ENCODE results near the gene VEZF1.
"Not testable (repeated sequence)": the region's sequence is repeated elsewhere in the genome, so short reads cannot be mapped to it uniquely, and the experiment has no call there.

The VEZF1 gene

DNA sequence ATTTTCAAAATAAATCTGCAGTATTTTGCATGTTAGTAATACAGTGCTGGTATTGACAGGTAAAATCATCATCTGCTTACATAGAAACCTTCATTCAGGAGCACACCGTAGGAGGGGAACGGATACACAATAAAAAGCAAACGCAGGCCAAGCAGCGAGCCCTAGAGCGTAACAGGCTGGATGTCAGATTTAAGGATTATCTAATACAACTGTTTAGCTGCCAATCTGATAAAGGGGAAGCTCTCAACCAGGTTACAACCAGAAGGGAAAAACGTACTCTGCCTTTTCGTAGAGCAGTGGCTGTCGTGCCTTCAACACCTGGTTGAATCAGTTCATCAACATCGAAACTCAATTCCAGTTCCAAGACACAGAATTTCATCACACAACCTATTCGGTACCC is 16.5 kb downstream of the VEZF1 start:
- DNase-seq, result no peak

DNA sequence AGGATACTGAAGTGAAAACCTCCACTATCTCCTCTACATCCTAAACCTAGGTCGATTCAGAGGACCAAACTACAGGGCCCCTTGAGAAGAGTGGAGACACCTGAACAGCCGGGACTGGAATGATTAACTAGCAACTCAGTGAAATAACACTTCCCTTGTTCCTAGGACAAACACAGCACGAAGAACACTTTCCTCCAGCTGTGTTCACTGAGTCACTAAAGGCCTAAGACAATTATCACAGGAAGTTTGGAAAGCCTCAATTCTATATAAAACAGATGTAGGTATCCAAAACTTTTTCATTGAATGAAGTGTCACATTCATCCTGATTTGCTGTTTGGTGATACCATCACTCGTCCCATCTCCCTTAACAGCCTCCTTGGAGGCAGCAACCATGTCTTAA is 17.3 kb downstream of the VEZF1 start:
- no peak for DNase-seq

DNA sequence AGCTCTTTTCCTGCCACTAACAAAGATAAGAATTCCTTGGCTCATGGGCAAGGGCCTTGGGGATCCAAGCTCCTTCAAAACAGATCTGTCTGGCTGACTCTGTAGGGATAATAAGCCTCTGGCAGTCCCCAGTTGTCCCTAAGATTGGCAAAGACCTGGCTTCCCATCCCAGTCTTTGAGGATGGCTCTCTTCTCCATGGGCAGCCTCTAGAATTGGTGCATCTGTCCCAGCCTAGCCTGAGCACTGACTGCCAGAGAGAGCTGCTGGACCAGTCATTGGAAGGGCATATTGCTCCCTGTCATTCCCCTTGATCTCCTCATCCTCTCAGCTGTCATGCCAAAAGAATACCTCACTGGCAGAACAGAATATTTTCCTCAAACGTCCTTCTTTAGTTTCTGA is 19.6 kb downstream of the VEZF1 start:
- no peak for DNase-seq

DNA sequence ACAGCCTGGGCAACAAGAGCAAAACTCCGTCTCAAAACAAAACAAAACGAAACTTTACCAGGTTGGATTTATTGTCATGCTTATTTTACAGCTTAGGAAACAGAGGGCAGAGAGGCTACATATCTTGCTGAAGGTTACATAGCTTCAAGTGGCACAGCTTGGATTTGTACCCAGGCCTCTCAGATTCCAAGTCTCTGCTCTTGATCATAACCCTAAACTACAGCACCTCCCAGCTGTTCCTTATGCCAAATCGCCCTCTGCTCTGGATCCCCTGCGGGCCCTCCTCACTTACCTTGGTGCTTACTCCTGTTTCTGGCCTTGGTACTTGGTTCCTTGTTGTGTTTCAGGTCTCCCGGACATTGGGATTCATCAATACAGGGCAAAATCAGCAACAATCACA is 21.2 kb downstream of the VEZF1 start:
- DNase-seq, result no peak

DNA sequence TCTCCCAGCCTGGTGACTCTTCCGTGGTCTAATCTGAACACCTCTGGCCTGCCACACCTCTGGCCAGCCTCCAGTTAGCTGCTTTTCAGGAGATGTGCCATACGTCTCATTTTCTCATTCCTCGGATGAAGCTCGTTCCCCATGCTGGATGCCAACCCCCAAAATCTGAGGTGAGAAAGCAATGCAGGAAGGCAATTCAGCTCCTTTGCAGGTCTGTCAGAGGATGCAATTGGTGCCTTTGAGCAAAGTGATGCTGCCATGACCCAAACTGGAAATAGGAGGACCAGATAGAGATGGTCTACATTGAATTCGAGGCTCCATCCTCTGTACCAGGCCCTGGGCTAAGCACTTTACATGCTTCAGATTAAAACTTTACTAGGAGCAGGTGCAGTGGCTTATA is 21.8 kb downstream of the VEZF1 start:
- no peak for DNase-seq

DNA sequence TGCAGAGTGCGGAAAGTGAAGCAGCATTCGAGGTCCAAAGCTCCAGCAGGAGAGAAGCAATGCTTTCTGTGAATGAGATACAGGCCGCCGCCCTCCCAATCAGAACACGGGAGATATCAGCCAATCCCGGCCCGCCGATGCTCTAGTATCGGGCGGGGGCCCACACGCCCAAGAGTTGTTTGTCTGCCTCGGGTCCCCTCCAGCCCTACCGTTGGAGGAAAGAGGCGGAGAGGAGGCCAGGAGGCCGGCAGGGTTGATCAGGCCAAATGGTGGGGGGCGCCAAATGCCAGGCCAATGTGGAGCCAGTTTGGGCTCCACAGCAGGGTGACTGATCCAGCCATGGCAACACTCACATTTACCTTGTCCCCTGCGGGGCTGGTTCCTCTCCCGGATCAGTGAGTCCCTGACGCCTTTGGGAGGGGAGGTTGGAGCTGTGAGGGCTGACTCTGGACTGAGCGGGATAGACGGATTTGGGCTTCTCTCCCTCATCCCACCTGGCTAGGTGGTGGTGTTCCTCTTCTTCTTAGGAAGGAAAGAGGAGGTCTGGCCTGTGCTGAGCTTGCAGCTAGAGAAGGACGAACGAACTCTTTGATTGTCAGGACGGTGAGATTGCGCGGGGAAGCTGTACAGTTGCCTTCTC is 22.4 kb downstream of the VEZF1 start:
- DNase-seq, result no peak

DNA sequence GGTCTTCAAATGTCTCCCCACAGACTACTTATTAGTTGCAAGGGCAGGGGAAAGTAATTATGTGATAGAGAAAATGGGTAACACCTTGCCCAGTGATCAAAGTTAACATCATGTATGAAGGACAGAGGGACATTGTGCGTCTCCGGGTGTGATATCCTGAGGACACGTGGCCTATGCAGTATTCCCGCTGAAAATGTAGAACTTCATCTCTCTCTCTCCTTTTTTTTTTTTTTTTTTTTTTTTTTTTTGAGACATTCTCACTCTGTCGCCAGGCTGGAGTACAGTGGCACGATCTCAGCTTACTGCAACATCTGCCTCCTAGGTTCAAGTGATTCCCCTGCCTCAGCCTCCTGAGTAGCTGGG is 24.9 kb downstream of the VEZF1 start:
- DNase-seq, result no peak

DNA sequence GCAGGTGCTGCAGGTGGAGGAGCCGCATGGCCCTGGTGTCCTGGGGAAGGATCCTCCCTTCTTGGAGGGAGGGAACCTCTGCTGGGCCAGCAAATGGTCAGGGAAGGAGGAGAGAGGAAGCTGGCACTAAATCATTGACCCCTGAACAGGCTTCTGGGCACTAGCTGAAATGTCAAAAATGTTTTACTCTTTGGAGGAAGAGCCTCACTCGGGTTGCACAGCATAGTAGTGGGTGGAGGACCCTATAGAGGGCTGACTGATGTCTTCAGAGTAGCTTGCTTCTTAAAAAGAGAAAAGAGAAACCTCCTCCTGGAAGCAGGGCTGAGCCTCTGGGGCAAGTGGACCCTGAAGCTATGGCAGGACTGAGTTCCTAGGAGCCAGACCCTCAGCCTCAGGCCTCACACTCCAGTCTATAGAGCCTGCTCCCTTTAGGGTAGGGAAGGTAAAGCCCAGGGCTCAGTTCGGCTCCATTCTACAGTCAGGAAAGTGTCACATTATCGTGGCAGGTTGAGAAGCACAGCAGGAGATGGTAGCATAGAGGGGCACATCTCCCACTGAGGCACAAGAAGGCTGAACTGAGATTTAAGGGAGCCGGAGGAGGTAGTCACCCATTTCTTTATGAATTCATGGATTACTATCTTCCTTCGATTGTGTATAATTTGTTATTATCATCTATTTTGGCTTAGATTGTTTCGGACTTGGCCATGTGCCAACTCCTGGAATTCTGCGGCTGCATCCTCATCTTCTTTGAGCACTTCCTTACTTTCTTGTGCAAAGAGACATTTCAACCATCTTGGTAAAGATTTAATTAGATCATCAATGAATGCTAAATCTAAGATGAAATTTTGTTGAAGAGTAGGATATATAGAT is 25.5 kb downstream of the VEZF1 start:
- no peak for DNase-seq

DNA sequence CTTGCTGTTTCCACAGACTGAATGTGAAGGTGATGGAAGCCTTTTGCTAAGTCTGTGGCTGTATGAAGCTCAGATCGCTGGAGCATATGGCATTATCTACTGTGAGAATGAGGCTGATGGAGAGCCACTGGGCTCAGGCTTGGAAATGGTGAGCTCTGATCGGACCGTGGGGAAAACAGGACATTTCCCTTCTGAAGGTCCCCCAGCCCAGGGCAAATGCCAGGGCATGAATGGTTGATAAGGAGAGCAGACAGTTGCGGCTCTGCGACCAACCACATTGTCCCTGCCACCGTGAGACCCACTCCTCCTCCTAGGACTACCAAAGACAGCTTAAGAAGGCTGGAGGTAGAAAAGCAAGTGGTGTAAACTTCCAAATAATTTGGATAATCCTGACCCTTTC is 28.1 kb downstream of the VEZF1 start:
- no peak for DNase-seq

DNA sequence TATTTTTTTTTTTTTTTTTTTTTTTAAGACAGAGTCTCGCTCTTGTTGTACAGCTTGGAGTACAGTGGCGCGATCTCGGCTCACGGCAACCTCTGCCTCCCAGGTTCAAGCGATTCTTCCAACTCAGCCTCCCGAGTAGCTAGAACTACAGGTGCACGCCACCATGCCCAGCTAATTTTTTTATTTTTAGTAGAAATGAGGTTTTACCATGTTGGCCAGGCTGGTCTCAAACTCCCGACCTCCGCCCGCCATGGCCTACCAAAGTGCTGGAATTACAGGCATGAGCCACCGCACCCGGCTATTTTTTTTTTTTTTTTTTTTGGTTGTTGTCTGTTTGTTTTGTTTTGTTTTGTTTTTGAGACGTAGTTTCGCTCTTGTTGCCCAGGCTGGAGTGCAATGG is 29.7 kb downstream of the VEZF1 start:
- not testable (repeated sequence) for DNase-seq

DNA sequence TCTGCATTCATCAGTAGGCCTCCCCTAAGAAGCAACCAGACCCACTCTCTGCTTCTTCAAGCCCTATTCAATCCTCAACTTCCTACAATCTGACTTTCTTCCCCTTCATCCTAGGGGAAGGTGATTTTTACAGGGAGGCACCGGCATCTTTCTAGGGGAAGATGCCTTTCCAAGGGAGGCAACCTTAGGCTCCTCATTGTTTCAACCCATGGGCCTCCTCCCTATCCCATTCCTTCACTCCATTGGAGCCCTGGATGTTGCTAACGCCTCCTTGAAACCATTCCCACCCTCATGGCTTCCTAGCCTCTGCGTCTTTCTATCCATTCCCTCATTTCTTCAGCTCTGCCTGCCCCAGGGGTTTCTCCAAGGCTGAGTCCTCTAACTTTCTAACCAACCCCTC is 30.2 kb downstream of the VEZF1 start:
- DNase-seq, result no peak

DNA sequence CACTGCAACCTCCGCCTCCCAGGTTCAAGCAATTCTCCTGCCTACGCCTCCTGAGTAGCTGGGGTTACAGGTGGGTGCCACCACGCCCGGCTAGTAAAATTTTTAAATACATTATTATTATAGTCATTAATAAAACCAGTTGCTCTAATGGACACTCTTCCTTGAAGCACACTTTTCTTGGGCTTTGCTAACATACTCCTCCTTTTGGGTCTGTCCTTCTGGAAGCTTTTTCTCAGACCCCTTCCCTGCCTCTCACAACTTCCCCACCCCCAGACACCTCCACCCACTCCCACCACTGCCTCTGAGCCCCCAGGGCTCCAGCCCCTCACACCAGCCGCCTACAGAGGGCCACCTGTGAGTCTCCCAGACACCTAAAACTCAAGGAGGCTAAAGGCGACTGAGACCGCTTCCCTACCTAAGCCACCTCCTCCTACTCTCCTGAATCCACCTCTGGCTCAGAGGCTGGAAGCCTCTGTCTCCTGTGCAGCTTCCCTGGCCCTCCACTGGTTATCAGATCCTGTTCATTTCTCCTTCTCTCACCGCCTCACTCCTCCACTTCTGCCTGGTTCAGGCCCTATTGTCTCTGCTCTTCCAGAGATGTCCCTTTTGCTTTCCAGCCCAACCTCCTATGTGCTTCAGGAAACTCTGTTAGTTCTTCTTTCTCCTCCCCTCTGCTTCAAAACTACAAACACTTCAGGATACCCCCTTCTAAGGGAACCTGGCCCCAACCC is 30.8 kb downstream of the VEZF1 start:
- no peak for DNase-seq

DNA sequence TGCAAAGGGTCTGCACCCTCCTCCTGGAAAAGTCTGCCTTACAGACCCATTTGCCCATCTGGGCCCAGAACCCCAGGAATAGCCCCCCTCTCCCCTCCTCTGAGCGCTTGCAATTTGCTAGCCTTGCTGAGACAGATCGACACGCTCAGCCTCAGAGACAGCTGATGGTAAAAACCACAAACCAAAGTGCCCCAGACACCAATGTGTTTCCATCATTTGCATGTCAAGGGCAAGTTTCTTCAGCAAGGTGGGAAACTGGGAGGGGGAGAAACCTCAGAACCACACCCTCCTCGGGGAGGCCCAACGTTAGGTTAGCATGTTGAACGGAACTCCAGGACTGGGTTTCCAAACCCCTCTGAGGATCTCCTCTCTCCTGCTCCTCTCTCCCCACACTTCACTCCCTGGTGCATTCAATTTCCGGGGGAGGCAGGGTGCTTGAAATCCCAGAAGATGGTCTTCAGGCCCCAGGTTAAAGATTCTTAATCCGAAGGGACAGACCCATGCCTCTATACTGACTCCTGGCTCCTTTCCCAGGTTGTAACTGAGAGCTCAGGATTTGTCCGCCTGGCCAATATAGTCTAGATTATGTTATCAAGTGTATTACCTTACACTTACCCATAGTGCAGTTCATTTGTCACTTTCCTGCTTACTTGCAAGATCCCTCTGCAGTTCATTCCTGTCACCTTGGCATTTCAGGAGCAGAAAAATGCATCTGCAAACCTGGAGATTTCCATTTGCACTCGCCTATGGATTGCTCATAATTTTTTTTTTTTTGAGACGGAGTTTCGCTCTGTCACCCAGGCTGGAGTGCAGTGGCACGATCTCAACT is 31.5 kb downstream of the VEZF1 start:
- no peak for DNase-seq

DNA sequence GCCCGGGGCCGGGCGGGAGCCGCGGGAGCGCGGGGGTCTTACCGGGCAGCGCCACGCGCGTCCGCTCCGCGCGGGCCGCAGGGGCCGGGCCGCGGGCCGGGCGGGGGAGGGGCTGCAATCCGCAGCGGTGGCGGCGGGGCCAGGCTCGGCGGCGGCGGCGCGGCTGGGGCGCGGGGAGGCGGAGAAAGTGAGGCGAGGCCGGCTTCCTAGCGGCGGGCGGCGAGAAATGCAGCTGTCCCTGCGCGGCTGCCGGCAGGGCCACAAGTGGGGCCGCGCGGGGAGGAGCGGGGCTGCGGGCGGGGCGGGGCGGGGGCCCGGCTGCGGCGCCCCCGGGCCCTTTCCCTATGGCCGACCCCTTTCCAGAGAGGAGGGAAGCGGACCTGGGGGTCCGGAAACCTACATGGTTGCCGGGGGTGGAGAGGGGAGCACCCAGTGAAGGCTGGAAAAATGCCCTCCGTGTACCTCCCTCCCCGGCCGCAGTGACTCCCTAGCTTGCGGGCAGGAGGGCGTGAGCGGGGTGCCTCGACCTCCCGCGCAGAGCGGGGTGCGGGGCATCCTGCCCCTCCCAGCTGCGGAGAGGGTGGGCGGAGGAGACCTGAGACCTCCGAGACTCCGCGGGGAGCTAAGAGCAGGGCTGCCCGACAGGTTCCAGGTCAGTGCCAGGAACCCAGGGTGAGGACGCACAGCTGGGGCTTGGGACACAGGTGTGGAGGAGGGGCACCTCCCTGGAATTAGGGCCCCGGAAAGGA is 32.7 kb downstream of the VEZF1 start, which contains the start of gene CUEDC1:
Gene CUEDC1, minus strand, starts transcription at position 230 of the 749 bp plus-strand sequence. CDS start 69,848 bp downstream, outside the sequence.
- DNase-seq, result no peak

DNA sequence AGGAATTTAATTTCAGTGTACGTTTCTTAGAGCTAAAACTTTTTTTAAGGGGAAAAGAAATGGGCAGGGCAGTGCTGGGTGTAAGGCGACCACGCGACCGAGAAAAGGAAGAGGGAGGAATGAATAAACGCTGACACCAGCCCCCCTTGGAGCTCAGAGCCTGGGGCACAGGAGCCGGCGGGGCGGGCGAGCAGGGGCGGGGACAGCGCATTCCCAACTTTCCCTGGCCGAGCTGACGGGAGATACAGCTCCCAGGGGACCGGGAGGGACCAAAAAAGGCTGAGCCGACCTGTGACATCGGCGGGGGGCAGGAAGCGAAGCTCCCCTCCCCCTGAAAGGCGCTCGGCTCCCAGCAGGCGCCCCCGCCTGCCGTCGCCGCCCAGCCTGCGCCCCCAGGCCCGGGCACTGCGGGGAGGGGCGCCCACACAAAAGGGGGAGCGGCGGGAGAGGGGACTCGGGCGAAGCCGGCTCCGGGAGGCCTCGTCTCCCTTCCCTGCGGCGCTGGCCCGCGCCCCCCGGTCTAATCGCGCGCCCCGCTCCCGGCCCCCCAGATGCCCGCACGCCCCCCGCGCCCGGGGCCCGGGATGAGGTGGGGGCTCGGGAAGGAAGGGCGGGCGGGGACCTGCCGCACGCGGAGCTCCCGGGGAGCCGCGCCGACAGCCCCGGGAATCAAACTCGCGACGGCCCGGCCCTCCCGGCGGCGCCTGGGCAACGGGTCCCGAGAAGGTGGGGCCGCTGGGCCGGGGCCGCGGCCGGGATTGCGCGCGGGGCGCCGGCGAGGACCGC is 33.5 kb downstream of the VEZF1 start:
- DNase-seq, result no peak

DNA sequence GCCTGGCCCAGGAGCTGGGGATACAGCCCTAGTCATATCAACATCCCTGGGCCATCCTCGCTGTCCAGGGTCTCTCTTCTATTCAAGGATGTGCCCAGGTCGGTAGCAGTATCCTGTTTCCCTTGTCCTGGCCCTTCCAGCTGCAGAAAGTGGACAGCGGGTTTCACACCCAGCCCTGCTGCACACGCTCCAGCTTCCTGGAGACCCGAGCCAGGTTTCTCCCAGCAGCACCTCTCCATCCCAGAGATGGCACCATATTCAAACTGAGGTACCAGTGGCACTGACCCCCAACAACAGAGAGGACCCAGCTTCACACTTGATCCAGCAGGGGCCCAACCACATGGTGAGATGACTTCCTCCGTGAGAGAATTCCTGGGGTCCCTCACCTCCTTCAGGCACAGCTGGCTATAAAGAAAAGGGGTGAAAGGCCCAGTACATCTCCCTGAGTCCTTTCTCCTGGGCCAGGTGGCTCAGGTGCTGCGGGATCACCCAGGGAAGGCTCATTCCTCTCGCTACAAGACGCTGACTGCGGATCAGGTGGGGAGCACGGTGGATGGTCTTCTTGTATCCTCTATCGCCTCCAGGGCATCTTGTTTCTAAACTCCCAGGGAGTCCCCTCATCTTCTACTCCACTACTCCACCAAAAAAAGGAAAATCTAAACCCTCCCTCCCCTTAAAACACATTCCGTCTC is 34.2 kb downstream of the VEZF1 start:
- no peak for DNase-seq

DNA sequence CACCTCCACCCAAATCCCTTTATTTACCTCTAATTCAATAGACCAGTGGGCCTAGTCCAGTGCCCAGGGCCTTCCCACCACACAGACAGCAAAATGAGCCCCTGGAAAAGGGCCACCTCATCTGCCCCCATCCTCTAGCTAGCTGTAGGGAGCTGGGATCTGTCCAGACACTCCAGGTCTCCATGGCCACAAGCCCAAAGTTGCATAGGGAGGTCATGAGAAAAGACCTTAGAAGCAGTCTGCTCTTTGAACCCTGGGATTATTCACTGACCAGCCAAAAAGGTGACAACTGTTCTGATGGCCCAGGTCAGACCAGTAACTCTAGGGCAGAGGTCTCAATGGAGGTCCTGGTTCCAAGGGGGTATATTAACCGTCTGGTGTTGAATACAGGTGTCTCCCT is 34.8 kb downstream of the VEZF1 start:
- DNase-seq, result no peak

DNA sequence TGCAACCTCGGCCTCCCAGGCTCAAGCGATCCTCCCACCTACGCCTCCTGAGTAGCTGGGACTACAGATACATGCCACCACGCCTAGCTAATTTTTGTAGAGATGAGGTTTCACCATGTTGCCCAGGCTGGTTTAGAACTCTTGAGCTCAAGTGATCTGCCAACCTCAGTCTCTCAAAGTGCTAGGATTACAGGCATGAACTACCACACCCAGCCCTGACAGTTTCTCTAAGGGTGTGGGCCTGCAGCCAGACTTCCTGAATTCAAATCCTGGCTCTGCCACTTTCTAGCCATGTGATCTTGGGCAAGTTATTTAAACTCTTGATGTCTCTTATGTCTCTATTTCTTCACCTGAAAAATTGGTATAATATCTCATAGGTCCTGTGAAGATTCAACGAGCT is 38.4 kb downstream of the VEZF1 start:
- peak; percentile 25 for DNase-seq

DNA sequence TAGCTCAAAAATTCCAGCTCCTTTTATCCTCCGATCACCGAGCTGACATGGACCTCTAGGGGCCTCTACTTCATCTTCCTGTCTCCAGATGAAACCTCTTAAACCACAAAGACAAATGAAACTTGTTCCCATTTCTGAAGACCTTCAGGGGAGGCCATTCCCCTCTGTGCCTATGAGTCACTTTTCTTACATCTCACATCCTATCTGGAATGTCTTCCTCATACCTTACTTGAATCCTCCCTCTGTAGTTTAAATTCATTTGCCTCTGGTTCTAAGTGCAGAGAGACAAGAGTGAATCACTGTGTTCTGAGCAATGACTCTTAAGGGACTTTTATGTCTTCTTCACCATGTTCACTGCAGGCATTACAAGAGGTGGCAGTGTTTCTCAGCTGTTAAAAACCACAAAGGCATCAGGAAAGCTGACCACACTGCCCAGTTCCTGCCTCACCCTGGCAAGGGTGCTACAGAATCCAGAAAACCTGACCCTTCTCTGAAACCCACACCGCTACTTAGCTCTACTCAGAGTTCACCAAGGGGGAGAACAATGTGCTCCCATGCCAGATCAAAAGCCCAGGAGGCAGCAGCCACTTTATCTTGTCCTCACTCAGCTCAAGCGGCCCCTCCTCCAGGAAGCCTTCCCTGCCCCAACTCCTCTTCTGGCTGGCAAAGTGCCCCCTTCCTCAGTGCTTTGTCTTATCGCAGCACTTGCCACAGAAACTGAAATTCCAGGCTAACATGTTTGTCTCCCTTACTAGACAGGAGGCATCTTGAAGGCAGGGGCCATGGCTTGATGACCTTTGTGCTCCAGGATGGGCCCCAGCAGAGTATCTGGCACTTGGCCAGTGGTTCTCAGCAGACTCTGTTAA is 39.3 kb downstream of the VEZF1 start:
- DNase-seq, result no peak

DNA sequence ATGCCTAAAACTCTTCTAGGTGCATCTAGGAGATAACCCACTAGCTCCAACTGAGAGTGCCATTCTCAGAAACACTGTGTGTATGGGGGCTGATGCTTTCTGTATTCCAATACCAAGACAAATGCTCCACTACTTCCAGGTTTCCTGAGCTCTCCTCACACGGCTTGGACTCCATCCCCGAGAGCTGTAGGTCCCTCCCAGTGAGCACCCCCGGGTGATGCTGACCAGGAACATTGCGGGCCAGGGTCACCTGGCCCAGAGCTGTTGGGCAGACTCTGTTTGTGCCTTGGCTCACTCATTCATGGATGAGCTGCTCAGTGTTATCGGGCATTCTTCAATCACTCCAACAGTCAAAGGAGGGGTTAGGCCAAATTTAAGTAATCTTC is 39.9 kb downstream of the VEZF1 start:
- DNase-seq, result no peak

All from NCI-H2029 (cell line).